Heart left ventricle (tissue), 16 donors: ENCODE results near the gene ZNRF4. TPM values are rescaled to one million over a fixed set of nuclear protein-coding genes. Genes with fewer than 3 reads are reported as not detected.

Experiments used
- ATAC-seq, 4 donors: fragments of 200-7000 bp; cut with Tn5 transposase; one replicate each; pipeline ENCODE4 v1.9.1; 2020 to 2022; ENCODE audit warnings: moderate library complexity in 4 of 4, mild to moderate bottlenecking in 3 of 4, moderate number of reproducible peaks in 1 of 4
- DNase-seq, 5 donors: peaks; one replicate each; pipeline ENCODE4 v3.0.0-alpha.2; 2020
- H3K27ac ChIP-seq, 12 donors: fragments of 200-600 bp; sonication (generic) in 4 of 12; one replicate each; pipeline versions ENCODE4 v1.5.0 to v1.8.0; 2016 to 2022; ENCODE audit warnings: mild to moderate bottlenecking in 2 of 12
- H3K27me3 ChIP-seq, 9 donors: fragments of 200-600 bp; sonication (generic) in 2 of 9; one replicate each; pipeline versions ENCODE4 v1.5.1 to v1.8.0; 2016 to 2022; ENCODE audit warnings: mild to moderate bottlenecking in 3 of 9
- H3K36me3 ChIP-seq, 9 donors: fragments of 200-600 bp; sonication (generic) in 2 of 9; one replicate each; pipeline versions ENCODE4 v1.5.0 to v1.8.0; 2018 to 2022; ENCODE audit warnings: mild to moderate bottlenecking in 2 of 9
- H3K4me1 ChIP-seq, 12 donors: fragments of 200-600 bp; sonication (generic) in 4 of 12; one replicate each; pipeline versions ENCODE4 v1.5.0 to v1.8.0; 2016 to 2022; ENCODE audit warnings: mild to moderate bottlenecking in 3 of 12
- H3K4me3 ChIP-seq, 12 donors: fragments of 200-600 bp; sonication (generic) in 4 of 12; one replicate each; pipeline versions ENCODE4 v1.5.0 to v1.8.0; 2017 to 2022; ENCODE audit warnings: mild to moderate bottlenecking in 9 of 12, moderate library complexity in 4 of 12
- H3K9me3 ChIP-seq, 12 donors: fragments of 200-600 bp; sonication (generic) in 4 of 12; one replicate each; pipeline versions ENCODE4 v1.5.0 to v1.8.0; 2016 to 2022; ENCODE audit warnings: mild to moderate bottlenecking in 1 of 12
- CTCF ChIP-seq, 12 donors: fragments of 200-600 bp; sonication (generic) in 4 of 12; IDR thresholded peaks; one replicate each; pipeline versions ENCODE4 v1.5.0 to v1.8.0; 2018 to 2022; ENCODE audit warnings: antibody characterized with exemption in 12 of 12, mild to moderate bottlenecking in 5 of 12
- POLR2A ChIP-seq, 2 donors: fragments of 450-650 bp; IDR thresholded peaks; one replicate each; pipeline ENCODE4 v1.6.1; 2017; ENCODE audit warnings: antibody characterized with exemption in 2 of 2, mild to moderate bottlenecking in 2 of 2, moderate library complexity in 2 of 2
- WGBS, 4 donors: extraction: QIAGEN DNeasy Blood & Tissue Kit in 2 of 4; methylation state at CpG; one replicate each; pipeline versions ENCODE4 v1.1.5 to v1.1.7; 2013 to 2018; 5-methylcytosine and 5-hydroxymethylcytosine counted together
- intact Hi-C, 10 donors: fragments of 100-400 bp; cut with DNase I; formaldehyde crosslinking; loops; one replicate each; pipeline versions ENCODE4 v1.11.1 to v1.14.2; 2022
- polyA plus RNA-seq, 2 donors: library from polyadenylated mRNA; stranded (reverse); fragments of 200-250 nt; gene quantifications; one replicate each; pipeline ENCODE4 v1.2.3, GENCODE V29; 2013
- total RNA-seq, 9 donors: library from RNA; depleted of rRNA in 2 of 9; stranded (reverse); fragments of >200 nt in 2 of 9; fragmentation: NEBNext Ultra II Directional in 3 of 9; extraction: Animal tissue kit (Norgen Biotek cat#: 25700) in 3 of 9; gene quantifications; one replicate each; pipeline versions ENCODE4 v1.1.0 to v1.2.4, GENCODE V29; 2016 to 2023
- donor health status: ischemic (EF 13 %, LVEDD 7.1; RV severe dilation, severe dysfunction).
- donor health status: healthy with polysubstance abuse.
- donor health status: DM: no; HTN: yes; CAD: no.
- donor health status: DM: no; HTN: no; CAD: no.
- donor health status: ischemic (EF 25% LVEDD 6.9; RV normal size, moderate dysfunction).
- donor health status: ischemic (EF 25% LVEDD 5.7; RV mildly dilated, moderate dysfunction).
- donor health status: healthy.
- donor health status: DM: yes; HTN: yes; CAD: no.
- donor health status: ischemic (EF 35%, LVEDD 5.7; RV mildly dilated, moderate dysfunction).
- donor health status: nonischemic (EF 11% LVEDD 7.7; RV severe dilation, severe dysfunction).
- donor health status: DM: yes; HTN: yes; CAD: no.
- donor health status: PGD.
- donor health status: ischemic (EF 29% LVEDD 5.4; RV normal size, mild dysfunction).
- donor health status: nonischemic (EF 23%, LVEDD 6.1; RV moderate dilation, normal function).

ZNRF4 gene
- total and polyA plus RNA-seq, 11 donors = not detected

- Histone ChIP-seq H3K4me1 (no peaks in the 10 kb centered on the region), H3K4me3 (no peak overlapping the region), H3K9me3 (no peaks in the 10 kb centered on the region), H3K27me3 (peaks cover 0 to 49% (median 17%) of the 10 kb centered on the region in 9 donors), H3K27ac (no peak overlapping the region), H3K36me3 (no peaks in the 10 kb centered on the region)
- DNase-seq (no peak), ATAC-seq (no peak)
- intact Hi-C loops = no loop called here
- WGBS, 4 donors = 43 to 47% (median 45%) methylated on average over 6 of the region's 6 CpGs
- TF ChIP-seq POLR2A (IDR thresholded peaks at IDR 0.05) (no peak), CTCF (IDR thresholded peaks at IDR 0.05) (no peak)
Observed at GRCh38 chr19:5434351-5434917, 20.8 kb upstream of the ZNRF4 start.

GRCh38 chr19:5434970-5435641 is 20.1 kb upstream of the ZNRF4 start:
- WGBS, 4 donors = 71 to 76% (median 74%) methylated on average over 9 of the region's 9 CpGs
- peaks cover 0 to 50% (median 17%) of the 10 kb centered on the region in 9 donors for H3K27me3 ChIP-seq
- ATAC-seq = peak in 1 of 4 donors; percentile 36

GRCh38 chr19:5435642-5436017 is 19.6 kb upstream of the ZNRF4 start:
- ATAC-seq (no peak), DNase-seq (no peak)
- H3K4me3 ChIP-seq = no peak overlapping the region
- no peaks in the 10 kb centered on the region for H3K9me3 ChIP-seq
- WGBS, 4 donors = 75 to 83% (median 78%) methylated on average over 7 of the region's 7 CpGs
- no peak overlapping the region for H3K27ac ChIP-seq
- peaks cover 0 to 50% (median 17%) of the 10 kb centered on the region in 9 donors for H3K27me3 ChIP-seq
- H3K36me3 ChIP-seq = no peaks in the 10 kb centered on the region
- intact Hi-C loops = no loop called here
- TF ChIP-seq POLR2A (IDR thresholded peaks at IDR 0.05) = no peak
- no peak for TF ChIP-seq CTCF (IDR thresholded peaks at IDR 0.05)
- no peaks in the 10 kb centered on the region for H3K4me1 ChIP-seq

More at GRCh38 chr19:5434970-5435641, 20.1 kb upstream of the ZNRF4 start:
- Histone ChIP-seq H3K4me3 (no peak overlapping the region), H3K36me3 (no peaks in the 10 kb centered on the region), H3K4me1 (no peaks in the 10 kb centered on the region), H3K9me3 (no peaks in the 10 kb centered on the region), H3K27ac (no peak overlapping the region)
- no peak for TF ChIP-seq CTCF (IDR thresholded peaks at IDR 0.05)
- no peak for TF ChIP-seq POLR2A (IDR thresholded peaks at IDR 0.05)
- intact Hi-C loops = no loop called here
- no peak for DNase-seq

GRCh38 chr19:5436106-5436947 is 18.9 kb upstream of the ZNRF4 start:
- Histone ChIP-seq H3K27ac (no peak overlapping the region), H3K4me1 (no peaks in the 10 kb centered on the region), H3K27me3 (peaks cover 0 to 46% (median 17%) of the 10 kb centered on the region in 9 donors), H3K36me3 (no peaks in the 10 kb centered on the region), H3K4me3 (no peak overlapping the region), H3K9me3 (no peaks in the 10 kb centered on the region)
- WGBS, 4 donors = 1 to 2% (median 2%) methylated on average over 35 to 40 of the region's 41 CpGs
- DNase-seq (peak in 2 of 5 donors; percentile 31 to 48), ATAC-seq (peak in 1 of 4 donors; percentile 58)
- no peak for TF ChIP-seq CTCF (IDR thresholded peaks at IDR 0.05)
- TF ChIP-seq POLR2A (IDR thresholded peaks at IDR 0.05) = no peak
- intact Hi-C loops = no loop called here
